ENCODE measurements around the gene CYP4F8.
"Not testable (repeated sequence)": the region's sequence is repeated elsewhere in the genome, so short reads cannot be mapped to it uniquely, and the experiment has no call there.

CYP4F8 gene

GRCh38 chr19:15644816-15645215 is 29.8 kb downstream of the CYP4F8 start:
- no peak for DNase-seq

- no peak for DNase-seq
Observed at GRCh38 chr19:15649526-15649925, 34.5 kb downstream of the CYP4F8 start.

GRCh38 chr19:15650123-15650522 is 35.1 kb downstream of the CYP4F8 start:
- DNase-seq = not testable (repeated sequence)

- DNase-seq = no peak
Observed at GRCh38 chr19:15651791-15652190, 36.8 kb downstream of the CYP4F8 start.

- DNase-seq = no peak
Observed at GRCh38 chr19:15652559-15653278, 37.7 kb downstream of the CYP4F8 start.

- no peak for DNase-seq
Observed at GRCh38 chr19:15656467-15656866, 41.4 kb downstream of the CYP4F8 start.

- no peak for DNase-seq
Observed at GRCh38 chr19:15663247-15663646, 48.2 kb downstream of the CYP4F8 start.

- no peak for DNase-seq
Observed at GRCh38 chr19:15666186-15666585, 51.2 kb downstream of the CYP4F8 start.

- DNase-seq = no peak
Observed at GRCh38 chr19:15666883-15667282, 51.9 kb downstream of the CYP4F8 start.

GRCh38 chr19:15669440-15669839 is 54.4 kb downstream of the CYP4F8 start:
- no peak for DNase-seq

GRCh38 chr19:15669891-15670290 is 54.9 kb downstream of the CYP4F8 start:
- DNase-seq = no peak

GRCh38 chr19:15671237-15671821 is 56.3 kb downstream of the CYP4F8 start:
- no peak for DNase-seq

- DNase-seq = no peak
Observed at GRCh38 chr19:15671891-15672579, 57.0 kb downstream of the CYP4F8 start.

GRCh38 chr19:15672580-15673175 is 57.7 kb downstream of the CYP4F8 start, which contains the start of gene CYP4F12:
CYP4F12 (plus strand) TSS chr19:15673087; CDS start chr19:15673530, 443 bp downstream.
- DNase-seq = peak; percentile 41

- DNase-seq = no peak
Observed at GRCh38 chr19:15673176-15673654, 58.2 kb downstream of the CYP4F8 start.

GRCh38 chr19:15675560-15675959 is 60.5 kb downstream of the CYP4F8 start:
- no peak for DNase-seq

GRCh38 chr19:15679089-15679488 is 64.1 kb downstream of the CYP4F8 start:
- no peak for DNase-seq

GRCh38 chr19:15679865-15680264 is 64.8 kb downstream of the CYP4F8 start:
- not testable (repeated sequence) for DNase-seq

All from CD4-positive, alpha-beta T cell treated with Interleukin-17A for 4 hours (primary cell).